GM12872 (cell line): Measurements from ENCODE around the gene GOLGA6C.

Experiments used
- TF ChIP-seq, protein P1 (sequence below): IDR thresholded peaks from 3 replicates; pipeline ENCODE4 v1.5.1; 2011; ENCODE audit warnings: low read depth, mild to moderate bottlenecking, low read length, moderate library complexity; ENCODE audit not compliant: insufficient read depth

GOLGA6C gene

DNA sequence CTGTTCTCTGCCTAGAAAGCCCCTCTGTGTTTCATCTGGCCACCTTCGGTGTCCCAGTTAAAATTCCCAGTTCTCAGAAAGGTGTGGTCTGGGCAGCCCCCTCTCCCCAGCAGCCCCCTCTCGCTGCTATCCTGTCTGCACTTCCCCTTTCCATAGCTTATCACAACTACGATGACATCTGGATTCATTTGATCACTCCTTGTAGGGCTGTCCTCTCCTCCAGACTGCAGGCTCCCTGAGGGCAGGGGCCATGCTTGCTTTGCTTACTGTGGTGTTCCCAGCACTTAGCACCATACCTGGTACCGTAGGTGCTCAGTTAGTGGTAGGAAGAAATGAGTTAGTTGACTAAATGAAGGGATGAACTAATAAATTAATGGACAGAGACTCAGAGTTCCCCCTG, 26.3 kb upstream of the GOLGA6C start:
- TF ChIP-seq, protein P1, sequence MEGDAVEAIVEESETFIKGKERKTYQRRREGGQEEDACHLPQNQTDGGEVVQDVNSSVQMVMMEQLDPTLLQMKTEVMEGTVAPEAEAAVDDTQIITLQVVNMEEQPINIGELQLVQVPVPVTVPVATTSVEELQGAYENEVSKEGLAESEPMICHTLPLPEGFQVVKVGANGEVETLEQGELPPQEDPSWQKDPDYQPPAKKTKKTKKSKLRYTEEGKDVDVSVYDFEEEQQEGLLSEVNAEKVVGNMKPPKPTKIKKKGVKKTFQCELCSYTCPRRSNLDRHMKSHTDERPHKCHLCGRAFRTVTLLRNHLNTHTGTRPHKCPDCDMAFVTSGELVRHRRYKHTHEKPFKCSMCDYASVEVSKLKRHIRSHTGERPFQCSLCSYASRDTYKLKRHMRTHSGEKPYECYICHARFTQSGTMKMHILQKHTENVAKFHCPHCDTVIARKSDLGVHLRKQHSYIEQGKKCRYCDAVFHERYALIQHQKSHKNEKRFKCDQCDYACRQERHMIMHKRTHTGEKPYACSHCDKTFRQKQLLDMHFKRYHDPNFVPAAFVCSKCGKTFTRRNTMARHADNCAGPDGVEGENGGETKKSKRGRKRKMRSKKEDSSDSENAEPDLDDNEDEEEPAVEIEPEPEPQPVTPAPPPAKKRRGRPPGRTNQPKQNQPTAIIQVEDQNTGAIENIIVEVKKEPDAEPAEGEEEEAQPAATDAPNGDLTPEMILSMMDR = no peak

DNA sequence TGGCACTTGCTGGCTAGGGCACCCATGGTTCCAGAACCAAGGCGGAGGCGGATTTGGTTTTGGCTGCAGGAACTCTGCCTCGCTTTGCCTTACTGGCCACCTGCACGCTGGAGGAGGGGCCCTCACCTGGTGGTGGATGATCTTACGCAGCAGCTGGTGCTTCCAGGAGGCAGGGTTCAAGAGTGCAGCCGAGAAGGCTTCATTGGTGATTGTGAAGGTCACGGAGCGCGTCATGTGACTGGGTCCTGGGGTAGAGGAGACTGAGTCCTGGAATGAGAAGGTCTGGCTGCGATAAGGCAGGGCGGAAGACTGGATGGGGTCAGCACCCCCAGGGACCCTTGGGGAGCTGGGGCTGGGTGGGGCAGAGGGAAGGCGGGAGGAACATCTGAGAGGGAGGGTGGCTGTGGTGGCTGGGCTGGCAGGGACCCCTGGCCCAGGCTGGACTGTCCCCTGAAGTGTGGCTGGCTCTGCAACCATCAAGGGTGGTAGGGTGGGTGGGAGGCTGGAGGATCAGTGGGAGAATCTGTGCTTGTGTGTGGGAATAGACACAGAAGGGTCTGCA, 25.8 kb upstream of the GOLGA6C start:
- TF ChIP-seq, protein P1 = no peak

DNA sequence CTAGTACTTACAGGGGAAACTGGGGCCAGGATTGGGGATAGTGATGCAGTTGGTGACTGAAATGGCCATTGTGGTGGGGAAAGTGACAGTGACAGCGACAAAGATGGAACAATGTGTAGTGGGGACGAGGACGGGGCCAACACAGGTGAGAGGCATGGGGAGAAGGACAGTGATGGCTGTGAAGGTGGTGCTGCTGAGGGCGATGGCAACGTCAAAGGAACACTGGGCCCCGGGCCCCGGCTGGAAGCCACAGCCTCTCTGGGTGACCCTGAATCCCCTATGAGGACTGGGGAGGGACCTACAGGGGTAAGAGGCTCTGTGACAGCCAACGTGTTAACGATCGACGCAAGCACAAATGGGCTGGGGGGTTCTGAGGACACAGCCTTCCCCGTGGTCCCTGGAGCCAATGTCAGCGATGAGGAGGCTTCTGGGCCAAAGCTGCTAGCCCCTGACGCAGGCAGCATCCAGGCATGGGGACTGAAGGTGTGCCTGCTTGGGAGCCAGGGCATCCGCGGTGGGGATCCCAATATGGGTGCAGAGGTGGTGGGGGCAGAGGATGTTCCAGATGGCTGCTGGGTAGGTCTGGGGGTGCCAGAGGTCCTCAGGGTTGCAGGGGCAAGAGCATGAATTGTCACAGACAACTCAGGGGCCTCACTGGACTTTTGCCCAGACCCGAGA, 25.2 kb upstream of the GOLGA6C start:
- TF ChIP-seq, protein P1 = no peak

DNA sequence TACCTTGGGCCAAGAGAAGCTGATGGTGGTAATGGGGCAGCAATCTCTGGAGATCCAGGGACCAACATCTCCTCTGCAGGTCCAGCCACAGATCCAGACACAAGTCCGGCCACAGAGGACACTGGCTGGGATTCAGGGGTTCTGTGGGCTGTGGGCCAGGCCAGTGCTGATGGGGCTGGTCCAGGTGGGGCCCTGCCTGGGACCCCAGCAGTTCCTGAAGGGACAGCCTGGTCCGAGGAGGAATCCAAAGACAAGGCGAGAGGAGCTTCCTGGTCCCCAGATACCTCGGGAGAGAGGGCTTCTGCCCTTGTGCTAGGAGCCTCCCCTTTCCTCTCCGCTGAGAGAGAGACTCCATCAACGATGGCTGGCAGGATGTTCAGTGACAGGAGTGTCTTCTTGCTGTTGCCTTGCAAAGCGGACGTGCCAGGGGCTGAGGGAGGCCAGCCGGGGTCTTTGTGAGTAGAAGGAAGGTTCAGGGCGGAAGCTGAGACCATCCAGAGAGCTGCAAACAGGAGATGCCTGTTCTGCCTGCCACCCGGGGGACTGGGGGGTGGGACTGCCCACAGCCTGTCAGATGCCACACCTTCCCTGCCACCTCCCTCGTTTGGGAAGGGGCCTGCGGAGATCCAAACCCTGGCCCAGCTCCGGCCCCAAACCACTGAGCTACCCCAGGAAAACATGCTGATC, 24.5 kb upstream of the GOLGA6C start:
- TF ChIP-seq, protein P1 = no peak

DNA sequence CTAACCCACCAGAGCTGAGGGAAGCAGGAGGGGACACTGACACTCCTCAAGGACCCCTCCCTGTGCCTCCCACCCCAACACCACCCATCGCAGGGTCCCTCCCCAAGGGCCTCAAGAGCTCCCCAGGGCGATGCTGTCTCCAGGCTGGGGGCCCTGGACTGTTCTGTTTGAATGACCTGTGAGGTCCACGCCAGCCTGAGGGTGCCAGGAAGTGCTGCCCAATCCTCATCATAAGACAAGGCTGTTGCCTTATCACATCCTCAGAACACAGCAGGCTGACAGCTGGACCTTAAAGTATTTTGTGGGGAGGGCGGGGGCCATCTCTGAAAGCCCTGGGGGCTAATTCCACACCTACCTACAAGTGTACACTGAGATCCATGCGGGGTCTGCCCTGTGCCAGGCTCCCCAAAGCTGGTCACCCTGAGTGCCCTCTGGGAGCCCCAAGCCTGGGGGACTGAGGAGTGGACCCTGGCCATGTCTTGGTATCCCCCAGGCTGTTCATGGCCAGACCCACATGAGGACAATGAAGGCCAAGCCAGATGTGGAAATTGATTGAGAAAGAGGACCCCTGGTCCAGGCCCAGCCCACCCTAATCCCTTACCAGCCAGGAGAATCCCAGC, 23.8 kb upstream of the GOLGA6C start:
- TF ChIP-seq, protein P1 = no peak

DNA sequence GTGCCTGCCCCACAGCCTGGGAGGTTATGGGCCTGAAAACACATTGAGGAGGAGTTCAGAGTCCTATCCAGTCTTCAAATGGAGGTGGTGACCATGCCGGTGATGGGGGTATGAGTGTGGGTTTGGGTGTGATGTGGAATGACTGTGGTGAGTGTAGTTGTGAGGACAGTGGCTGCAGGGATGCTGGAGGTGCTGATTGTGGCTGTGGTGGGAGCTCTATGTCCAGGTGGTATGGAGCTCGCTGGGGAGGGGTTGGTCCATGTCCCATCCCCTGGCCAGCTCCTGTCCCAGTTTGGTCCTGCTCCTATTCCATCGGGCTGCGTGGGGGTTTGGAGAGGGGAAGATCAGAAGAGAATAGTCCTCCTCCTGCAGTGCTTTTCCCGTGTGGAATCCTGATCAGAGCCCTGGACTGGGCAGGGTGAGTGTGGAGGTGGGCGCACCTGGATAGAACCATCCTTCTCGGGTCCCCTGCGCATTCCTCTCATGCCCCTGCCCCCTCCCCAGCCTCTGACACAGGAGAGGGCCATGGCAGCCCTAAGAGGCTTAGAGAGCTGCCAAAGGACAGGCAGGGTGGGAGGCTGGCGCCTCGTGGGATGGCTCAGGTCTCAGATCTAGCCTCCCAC, 23.0 kb upstream of the GOLGA6C start:
- TF ChIP-seq, protein P1 = no peak
